Stimulated activated CD4-positive, alpha-beta T cell treated with anti-CD3 and anti-CD28 coated beads, Interleukin-2, amount 100 ng/mL, for 4 hours (primary cell): Measurements from ENCODE around the gene CLEC16A.
"Not testable (repeated sequence)": the region's sequence is repeated elsewhere in the genome, so short reads cannot be mapped to it uniquely, and the experiment has no call there.

Source experiments
- DNase-seq: peaks from one replicate; pipeline ENCODE4 v3.0.0-alpha.2; 2020; ENCODE audit warnings: low read depth

The CLEC16A gene

DNA sequence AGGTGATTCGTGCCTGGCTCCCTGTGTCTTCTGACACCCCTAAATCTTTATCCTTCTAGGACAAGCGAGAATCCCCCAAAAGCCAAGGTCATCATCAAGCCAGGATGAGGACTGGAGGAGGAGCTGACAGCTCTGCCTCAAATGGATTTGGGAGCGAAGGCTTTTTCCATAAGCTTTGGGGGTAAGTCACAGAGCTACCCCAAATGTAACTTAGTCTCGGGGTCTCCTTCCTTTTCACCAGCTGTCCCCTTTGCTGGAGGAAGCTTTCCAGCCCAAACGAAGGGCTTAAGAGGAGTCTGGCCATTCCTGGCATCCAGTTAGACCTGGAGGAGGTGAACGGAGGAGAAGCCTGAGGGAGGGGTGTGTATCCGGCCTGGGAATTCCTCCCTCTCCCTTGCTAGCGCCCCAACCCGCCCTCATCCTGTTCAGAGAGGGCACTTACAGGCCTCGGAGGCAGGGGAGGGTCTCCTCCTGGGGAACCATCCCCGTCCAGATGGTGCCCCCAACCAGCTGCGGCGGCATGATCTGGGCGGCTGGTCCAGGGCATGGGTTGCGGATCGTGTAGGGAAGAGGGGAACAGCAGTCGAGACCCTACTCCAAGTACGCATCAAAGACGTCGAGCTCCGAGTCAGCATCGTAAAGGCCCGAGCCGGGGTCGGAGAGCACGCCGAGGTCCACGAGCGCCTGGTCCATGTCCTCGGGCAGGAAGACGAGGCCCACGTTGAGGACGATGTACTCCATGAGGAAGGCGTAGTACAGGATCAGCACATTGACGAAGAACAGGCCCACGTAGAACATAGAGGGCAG lies 3.0 kb upstream of the CLEC16A start:
- no peak for DNase-seq

DNA sequence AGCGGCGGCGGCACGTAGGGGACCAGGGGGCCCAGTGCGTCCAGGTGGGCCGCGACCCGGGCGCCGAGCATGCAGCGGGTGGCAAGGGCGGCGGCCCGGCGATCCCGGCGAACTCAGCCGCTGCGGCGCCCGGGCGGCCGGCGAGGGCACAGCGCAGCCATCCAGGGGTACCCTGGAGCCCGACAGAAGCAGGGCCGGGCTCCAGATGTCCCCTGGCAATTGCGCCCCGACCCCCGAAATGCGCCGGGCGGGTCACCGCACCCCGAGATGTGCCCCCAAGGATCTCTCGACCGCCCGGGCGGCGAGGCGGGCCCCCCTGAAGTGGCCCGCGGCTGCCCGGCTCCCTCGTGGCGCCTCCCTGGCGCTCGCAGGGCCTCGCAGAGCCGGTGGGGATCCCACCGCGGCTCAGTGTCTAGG lies 2.4 kb upstream of the CLEC16A start:
- not testable (repeated sequence) for DNase-seq

DNA sequence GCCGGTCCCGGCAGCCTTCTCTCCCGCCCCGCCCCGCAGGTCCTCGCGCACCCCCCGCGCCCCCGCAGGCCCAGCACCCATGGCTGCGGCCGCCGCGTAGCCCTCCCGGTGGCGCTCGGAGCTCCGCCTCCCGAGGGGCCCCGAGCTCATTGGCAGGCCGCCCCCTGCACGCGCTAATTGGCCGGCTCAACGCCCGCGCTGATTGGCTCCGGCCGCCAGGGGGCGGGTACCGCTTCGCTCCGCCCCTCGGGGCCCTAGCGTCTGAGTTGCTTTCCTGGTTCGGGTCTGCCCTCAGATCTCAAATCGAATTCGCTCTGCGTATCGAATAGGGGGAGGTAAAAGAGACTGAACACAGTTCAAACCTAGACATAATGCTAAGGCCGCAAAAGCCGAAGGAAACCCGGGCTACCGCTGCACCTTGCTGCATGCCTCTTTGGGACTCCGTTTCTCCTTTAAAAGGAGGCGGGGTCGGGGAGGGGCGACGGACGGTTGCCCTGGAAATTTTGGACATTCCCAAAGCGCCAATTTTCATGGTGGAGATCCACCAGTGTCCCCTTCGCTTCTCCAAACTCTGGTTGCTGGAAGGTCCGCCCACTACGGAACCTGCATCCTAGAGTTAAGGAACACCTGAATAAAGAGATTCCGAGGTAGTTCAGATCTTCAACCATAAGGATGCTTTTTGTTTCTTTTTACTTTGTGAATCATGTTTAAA lies 1.9 kb upstream of the CLEC16A start, which contains the start of gene DEXI:
DEXI (minus strand) TSS at position 117 of the 712 bp plus-strand sequence. CDS start 463 bp downstream, outside the sequence.
- DNase-seq, result peak; percentile 94

DNA sequence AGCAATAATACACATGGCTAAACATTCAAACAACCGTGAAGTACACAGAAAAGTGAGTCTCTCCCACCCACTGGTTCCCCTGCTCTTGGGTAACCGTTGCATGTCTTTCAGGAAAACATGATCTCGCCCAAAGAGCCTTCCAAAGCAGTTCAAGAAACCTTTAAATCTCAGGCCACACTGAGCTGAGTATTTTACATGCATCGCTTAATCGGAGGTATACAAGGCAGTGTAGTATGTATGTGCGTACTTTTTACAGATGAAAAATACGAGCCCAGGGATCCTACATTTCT lies 1.4 kb upstream of the CLEC16A start:
- DNase-seq, result no peak

DNA sequence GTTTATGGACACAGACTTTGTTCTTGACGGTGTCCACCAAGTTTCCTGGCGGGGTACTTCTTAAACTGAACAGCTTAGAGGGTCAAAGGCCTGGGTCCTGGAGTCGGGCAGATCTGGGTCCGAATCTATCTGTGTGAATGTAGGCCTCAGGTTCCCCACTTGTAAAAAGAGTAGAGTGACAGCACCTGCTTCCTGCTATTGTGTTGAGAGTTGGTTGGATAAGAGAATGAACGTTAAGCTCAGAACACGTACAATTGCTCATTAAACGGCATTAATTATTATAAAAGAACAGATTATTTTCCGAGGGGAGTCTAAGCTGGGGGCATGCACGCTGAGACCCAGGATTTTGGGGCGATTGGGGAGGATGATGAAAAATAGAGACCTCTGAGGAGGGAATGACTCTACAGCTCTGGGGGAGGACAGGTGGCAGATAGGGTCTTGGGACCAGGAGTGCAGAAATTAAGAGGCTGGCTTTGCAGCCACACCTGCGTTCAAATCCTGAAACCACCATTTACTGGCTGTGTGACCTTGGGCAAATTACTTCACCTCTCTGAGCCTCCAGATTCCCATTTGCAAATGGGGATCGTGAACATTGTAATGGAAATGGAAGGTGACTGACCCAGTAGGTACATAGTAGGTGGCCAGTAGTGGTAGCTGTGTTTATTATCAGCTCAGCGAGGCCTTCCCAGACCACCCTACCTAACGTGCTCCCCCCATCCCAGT lies 862 bp downstream of the CLEC16A start:
- no peak for DNase-seq

DNA sequence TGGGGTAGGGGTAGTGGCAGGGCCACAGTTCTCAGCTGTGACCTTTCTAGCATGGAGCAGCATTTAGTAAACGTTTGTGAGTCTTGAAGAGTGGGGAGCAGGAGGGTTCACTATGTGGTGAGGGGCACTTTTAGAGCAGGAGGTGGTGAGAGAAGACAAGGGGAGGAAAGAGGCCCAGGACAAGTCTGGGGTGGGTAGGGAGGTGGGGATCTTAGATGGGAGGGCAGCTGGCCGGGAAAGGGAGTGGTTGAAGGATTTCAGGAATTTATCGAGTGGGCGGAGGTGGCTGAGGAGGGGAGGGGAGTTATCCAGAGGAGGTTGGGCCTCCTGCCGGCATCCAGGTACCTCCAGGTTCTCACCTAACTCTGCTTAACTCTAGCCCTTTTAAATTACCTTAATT lies 1.9 kb downstream of the CLEC16A start:
- no peak for DNase-seq

DNA sequence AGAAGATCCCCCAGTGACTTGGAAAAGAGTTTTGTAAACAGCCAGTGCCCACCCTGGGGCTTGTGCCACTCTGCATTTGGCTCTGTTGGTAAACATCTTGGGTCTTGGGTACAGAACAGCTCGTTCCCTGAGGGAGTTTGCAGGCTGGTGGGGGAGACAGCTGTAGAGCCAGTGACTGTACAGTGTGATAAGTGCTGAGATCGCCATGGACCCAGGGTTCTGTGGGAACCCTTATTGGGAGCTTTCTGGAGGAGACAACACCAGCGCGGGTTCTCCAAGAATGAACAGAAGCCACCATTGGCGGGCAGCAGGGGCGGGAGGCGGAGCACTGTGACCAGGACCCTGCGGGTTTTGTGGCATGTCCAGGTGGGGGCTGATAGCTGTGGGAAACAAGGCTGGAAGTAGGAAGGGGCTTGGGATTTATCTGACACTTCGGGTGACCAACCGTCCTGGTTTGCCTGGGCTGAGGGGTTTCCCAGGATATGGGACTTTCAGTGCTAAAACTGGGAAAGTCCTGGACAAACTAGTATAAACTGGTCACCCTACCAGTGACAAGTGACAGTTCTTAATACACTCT lies 2.9 kb downstream of the CLEC16A start:
- DNase-seq, result no peak

DNA sequence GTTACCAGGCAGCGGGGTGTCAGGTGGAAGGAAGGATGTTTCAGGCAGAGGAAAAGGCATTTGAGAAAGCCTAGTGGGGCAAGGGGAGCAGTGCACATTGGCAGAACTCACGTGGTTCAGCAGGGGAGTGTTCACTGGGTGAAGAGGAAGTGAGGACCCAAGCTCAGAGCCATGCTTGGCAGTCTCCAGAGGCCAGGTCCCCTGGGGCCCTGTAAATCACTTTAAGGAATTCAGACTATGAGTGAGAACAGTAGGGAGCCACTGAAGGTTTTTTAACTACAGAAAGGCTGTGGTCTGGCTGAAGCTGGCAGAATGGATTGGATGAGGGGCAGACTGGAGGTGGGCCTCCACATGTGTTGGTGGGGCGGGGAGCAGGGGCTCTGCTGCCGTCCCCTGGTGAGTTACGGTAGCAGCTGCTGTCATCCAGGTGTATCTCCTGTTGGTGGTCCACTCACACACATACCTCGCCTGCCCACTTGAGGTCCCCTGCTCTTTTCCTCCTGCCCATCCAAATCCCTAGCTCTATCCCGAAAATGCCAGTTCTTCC lies 5.1 kb downstream of the CLEC16A start:
- no peak for DNase-seq

DNA sequence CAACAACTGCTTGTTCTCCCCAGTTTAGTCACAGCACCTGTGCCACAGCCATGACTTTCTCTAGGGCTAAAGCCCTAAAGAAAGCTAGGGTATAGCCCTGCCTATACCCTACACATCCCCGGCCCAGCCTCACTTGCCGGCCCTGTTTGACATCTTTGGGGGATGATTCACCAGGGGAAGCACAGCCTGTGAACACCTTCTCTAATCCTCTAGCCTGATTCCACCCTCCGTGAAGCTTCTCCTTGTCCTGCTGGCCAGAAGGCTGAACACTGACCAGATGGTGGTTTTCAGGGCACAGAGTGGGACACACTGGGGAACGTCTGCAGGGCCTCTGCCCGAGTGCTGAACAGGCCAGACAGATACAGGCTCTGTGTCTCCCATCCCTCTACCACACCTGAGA lies 6.0 kb downstream of the CLEC16A start:
- DNase-seq, result no peak

DNA sequence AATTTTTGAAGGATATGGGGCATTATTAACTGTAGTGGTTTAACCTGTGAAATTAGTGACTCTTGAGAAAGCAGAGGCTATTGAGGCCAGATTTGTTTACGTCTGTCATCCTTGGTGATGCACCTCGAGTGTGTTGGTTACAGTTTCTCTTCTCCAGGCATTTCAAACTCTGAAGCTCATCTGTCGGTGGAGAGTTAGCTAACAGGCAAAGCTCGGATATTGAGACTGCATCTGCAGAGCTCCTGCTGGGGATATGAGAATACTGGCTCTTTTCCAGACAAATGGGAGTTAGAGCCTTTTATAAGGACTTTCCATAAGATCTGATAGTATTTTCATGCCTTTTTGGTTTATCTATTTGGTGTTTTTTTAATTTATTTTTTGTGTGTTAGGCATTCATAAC lies 6.7 kb downstream of the CLEC16A start:
- DNase-seq, result no peak

DNA sequence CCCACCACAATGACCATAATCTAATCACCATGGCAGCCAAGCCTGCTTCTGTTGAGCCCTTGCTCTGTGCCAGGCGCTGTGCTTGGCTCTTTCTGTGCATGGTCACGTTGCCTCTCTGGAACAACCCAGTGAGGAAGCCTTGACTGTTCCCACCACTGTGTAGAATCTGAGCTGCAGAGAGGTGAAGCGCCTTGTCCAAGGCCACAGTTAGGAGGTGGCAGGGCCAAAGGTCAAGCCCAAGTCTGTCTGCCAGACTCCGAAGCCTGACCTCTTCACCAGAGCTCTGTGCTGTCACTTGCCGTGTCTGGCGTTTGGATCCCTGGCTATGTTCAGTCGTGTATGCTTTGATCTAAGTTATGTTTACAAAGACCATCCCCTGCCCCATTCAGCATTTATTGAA lies 10.5 kb downstream of the CLEC16A start:
- DNase-seq, result no peak

DNA sequence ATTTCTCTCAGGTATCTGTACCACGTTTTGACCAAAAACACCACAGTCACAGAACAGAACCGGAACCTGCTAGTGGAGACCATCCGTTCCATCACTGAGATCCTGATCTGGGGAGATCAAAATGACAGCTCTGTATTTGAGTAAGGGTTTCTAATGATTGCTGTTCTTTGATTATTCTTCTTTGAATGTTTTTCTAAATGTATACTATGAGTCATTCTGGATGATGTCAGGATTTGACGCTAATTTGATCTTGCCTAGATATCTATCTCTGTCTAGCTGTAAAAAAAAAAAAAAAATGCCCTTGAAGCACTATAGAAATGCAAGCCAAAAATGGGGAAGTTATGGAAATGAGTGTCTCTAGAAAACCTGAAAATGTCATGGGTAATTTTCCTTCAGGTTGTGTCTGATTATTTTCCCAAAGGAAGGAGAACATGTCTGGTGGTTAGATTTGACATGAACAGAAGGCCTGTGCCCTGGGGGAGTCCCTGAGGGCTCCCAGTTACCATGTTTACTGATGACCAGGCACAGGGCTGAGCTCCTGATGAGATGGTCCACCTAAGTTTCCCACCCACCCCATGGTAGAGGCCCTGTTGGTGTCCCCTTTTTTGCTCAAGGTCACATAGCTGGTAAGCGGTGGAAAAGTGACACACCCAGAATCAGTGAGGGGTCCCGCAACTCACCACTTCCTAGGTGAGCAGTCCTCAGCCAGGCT lies 13.6 kb downstream of the CLEC16A start:
- no peak for DNase-seq

DNA sequence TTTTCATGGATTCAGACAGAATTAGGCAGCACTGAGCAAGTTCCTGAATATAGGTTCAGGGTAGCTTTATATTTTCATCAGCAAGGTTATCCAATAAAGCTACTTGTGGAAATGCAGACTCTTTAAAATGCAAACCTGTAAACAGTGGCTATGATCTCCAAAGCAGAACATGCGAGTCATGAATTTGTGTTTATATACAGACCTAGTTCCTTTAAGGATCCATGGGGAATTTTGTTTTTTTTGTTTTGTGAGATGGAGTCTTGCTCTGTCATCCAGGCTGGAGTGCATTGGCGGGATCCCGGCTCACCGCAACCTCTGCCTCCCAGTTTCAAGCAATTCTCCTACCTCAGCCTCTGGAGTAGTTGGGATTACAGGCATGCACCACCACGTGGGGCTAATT lies 14.8 kb downstream of the CLEC16A start:
- DNase-seq, result no peak

DNA sequence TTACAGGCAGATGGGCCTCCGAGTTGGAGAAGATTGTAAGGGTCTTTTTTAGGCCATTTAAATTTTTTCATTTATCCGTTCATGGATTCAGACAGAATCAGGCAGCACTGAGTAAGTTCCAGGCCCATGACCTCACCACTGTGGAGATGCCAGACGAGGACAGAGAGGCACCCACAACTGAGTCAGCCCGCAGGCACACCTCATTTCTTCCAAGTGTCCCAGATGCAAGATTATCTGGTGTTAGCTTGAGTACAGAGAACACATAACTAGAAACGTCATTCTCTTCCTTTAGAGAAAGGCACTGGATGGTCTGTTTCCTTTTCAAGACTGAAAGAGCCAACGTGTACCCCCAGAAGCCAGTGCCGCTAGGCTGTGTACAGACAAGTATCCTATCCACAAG lies 16.9 kb downstream of the CLEC16A start:
- no peak for DNase-seq

DNA sequence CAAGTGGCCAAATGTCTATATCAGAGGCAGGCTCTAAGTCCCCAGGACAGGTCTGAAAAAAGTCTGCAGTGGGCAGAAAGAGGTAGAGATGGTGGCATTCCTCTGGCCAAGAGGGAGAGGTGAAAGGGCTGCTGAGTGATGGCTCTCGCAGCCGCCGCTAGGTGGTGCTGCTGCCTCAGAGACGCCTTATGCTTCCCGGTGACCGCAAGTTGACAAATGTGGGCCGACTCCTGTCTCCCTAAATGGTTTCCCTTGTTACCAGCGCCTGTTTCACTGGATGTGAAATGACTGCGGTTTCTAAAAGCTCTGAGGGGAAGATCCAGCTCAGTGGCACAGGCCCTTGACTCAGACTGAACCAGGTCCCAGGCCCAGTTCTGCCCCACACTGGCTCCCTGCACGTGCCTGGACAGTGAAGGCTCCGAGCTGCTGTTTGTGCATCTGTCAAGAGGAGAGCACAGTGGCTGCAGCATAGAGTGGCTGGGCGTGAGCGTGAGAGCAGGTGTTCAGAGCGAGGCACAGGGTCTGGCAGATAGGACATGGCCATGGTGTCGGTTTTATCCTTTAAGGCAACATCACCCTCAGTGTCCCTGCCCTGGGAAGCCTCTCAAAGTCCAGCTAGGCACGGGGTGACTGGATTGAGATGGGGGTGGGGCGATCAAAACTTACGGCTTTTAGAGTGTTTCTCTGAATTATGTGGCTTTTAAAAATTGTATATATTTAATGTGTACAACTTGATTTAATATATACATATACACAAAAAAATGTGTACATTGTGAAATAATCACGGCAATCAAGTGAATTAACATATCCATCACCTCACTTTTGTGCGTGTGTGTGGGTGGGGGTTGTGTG lies 19.9 kb downstream of the CLEC16A start:
- peak; percentile 72 for DNase-seq

DNA sequence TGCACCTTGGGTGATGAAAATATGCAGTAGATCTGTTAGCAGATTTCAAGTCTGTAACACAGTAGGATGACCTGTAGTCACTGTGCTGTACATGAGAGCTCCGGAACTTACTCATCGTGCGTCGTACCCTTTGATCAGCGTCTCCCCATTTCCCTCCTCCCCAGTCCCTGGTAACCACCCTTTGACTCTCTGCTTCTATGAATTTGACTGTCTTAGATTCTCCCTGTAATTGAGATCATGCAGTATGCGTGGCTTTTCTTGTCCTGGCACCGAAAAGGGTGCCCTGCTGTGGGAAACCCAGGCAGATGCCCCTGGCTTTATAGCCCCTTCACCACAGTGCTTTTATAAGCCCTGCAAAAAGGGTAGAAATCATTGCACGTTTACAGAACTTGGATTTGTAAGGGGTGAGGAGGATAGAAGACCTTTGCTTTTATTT lies 20.5 kb downstream of the CLEC16A start:
- DNase-seq, result peak; percentile 56

DNA sequence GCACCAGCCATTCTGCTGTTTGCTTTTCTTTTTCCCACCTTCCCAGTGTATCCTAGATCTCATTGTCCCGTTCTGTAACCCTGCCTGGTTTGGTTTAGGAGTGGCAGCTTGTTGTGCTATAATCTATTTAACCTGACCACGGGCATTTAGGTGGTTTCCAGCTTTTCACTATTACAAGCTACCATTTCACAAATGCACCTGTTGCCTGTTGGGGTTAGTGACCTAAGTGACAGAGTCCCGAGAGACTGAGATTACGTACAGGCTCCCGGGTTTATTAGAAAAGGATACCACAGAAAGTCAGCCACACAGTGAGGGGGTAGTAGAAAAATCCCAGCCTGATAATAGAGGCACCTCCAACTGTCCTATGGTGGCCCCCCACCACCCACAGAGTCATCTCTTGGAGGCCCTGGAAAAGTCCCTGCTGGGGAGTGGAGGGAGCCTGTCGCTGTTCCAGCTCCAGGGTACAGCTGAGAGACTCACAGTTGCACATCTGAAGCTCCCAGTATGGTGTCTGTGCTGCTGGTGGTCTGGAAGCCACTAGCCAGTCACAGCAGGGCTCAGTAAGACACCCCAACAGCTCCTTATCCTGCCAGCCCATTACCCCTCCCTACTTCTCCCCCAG lies 21.2 kb downstream of the CLEC16A start:
- no peak for DNase-seq

DNA sequence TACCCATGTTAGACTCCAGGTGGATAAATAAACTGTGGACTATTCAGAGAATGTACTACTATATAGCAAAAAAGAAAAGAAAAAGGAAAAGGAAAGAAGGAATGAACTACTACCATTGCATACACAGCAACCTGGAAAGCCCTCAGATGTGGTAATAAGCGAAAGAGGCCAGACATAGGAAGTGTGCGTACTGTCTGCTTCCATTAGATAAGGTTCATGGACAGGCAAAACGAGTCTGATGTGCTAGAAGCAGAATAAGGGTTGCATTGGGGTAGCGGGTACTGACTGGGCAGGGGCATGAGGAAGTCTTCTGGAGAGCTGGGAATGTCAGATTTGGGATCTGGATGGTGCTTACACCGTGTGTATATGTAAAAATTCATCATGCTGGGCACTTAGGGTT lies 21.8 kb downstream of the CLEC16A start:
- DNase-seq, result no peak

DNA sequence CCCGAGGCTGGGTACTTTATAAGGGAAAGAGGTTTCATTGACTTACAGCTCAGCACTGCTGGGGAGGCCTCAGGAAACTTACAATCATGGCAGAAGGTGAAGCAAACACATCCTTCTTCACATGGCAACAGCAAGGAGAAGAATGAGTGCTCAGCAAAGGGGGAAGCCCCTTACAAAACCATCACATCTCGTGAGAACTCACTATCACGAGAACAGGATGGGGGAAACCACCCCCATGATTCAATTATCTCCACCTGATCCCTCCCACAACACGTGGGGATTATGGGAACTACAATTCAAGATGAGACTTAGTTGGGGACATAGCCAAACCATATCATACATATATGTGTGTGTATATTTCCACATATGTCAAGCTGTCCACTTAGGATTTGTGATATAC lies 22.2 kb downstream of the CLEC16A start:
- DNase-seq, result not testable (repeated sequence)

DNA sequence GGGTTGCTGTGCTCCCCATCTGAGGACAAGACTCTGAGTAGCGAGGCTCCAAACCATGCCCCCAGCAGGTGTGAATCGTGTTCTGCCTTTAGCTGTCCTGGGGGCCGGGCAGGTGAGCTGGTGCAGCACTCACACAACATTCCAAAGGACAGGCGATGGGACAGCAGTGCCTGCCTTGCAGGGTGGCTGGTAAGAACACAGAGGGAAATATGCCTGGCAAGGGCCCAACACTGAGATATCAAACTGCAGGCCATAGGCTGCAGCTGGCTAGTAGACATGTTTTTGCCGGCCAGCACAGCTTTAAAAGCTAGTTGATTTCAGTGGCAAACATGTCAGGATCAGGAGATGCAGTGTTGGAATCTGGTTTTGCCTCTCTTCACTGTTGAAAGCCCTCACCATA lies 23.6 kb downstream of the CLEC16A start:
- DNase-seq, result no peak
